GM23338 (cell line): ENCODE data around the gene ARHGAP19. TPM values are rescaled to one million over a fixed set of nuclear protein-coding genes. Genes with fewer than 3 reads are reported as not detected.

Experiments
- ATAC-seq: fragments of 200-7000 bp; cut with Tn5 transposase; 3 replicates; pipeline ENCODE4 v1.9.1; 2020
- DNase-seq: peaks from one replicate; pipeline ENCODE4 v3.0.0-alpha.2; 2015; ENCODE audit warnings: low spot score
- H2AFZ ChIP-seq: fragments of 200-600 bp; sonication (generic); 2 replicates; pipeline ENCODE4 v1.8.0; 2016; ENCODE audit warnings: antibody characterized with exemption, mild to moderate bottlenecking, moderate library complexity
- H3F3A ChIP-seq: fragments of 200-600 bp; sonication (generic); replicated peaks from 2 replicates; pipeline ENCODE4 v1.8.0; 2017; ENCODE audit warnings: antibody characterized with exemption, mixed run types, low read depth
- H3K27ac ChIP-seq: fragments of 200-600 bp; sonication (generic); 2 replicates; pipeline ENCODE4 v1.6.1; 2016; ENCODE audit warnings: low read depth
- H3K27me3 ChIP-seq: fragments of 200-600 bp; sonication (generic); 2 replicates; pipeline ENCODE4 v1.8.0; 2016; ENCODE audit warnings: mild to moderate bottlenecking, mixed run types, moderate library complexity; ENCODE audit not compliant: insufficient read depth
- H3K36me3 ChIP-seq: fragments of 200-600 bp; sonication (generic); 2 replicates; pipeline ENCODE4 v1.8.0; 2016; ENCODE audit warnings: mild to moderate bottlenecking; ENCODE audit not compliant: insufficient read depth
- H3K4me1 ChIP-seq: fragments of 200-600 bp; sonication (generic); 2 replicates; pipeline ENCODE4 v1.8.0; 2016; ENCODE audit warnings: mild to moderate bottlenecking, moderate library complexity; ENCODE audit not compliant: insufficient read depth
- H3K4me2 ChIP-seq: fragments of 200-600 bp; sonication (generic); 2 replicates; pipeline ENCODE4 v1.7.1; 2017; ENCODE audit warnings: mixed run types
- H3K4me3 ChIP-seq: fragments of 200-600 bp; sonication (generic); 2 replicates; pipeline ENCODE4 v1.6.1; 2016; ENCODE audit warnings: mixed run types
- H3K79me2 ChIP-seq: fragments of 200-600 bp; sonication (generic); replicated peaks from 2 replicates; pipeline ENCODE4 v1.8.0; 2017; ENCODE audit warnings: mild to moderate bottlenecking; ENCODE audit not compliant: insufficient read depth
- H3K9me2 ChIP-seq: fragments of 200-600 bp; sonication (generic); 2 replicates; pipeline ENCODE4 v1.8.0; 2017; ENCODE audit not compliant: insufficient read depth
- H4K20me1 ChIP-seq: fragments of 200-600 bp; sonication (generic); replicated peaks from 2 replicates; pipeline ENCODE4 v1.8.0; 2017; ENCODE audit warnings: mild to moderate bottlenecking; ENCODE audit not compliant: insufficient read depth
- H3K27ac Mint-ChIP-seq: 2 replicates; pipeline ENCODE4 v1.8.0; 2020; ENCODE audit warnings: inconsistent platforms, mild to moderate bottlenecking, moderate library complexity, mixed read lengths
- H3K27me3 Mint-ChIP-seq: 3 replicates; pipeline ENCODE4 v1.8.0; 2022; ENCODE audit warnings: low read depth, mild to moderate bottlenecking, moderate library complexity, mixed read lengths, inconsistent platforms; ENCODE audit not compliant: insufficient read depth, poor library complexity
- H3K36me3 Mint-ChIP-seq: 3 replicates; pipeline ENCODE4 v1.8.0; 2021; ENCODE audit warnings: low read depth, mild to moderate bottlenecking, inconsistent platforms, moderate library complexity, mixed read lengths
- H3K4me1 Mint-ChIP-seq: 3 replicates; pipeline ENCODE4 v1.8.0; 2020; ENCODE audit warnings: mild to moderate bottlenecking, inconsistent platforms, mixed read lengths
- H3K4me3 Mint-ChIP-seq: 3 replicates; pipeline ENCODE4 v1.8.0; 2021; ENCODE audit warnings: moderate library complexity, mild to moderate bottlenecking, inconsistent platforms, mixed read lengths
- H3K9me3 Mint-ChIP-seq: 3 replicates; pipeline ENCODE4 v1.8.0; 2020; ENCODE audit warnings: moderate library complexity, mild to moderate bottlenecking, inconsistent platforms, mixed read lengths
- CREB1 ChIP-seq: fragments of 250-450 bp; sonication (Bioruptor Pico); IDR thresholded peaks from 2 replicates; pipeline ENCODE4 v1.5.0; 2020; ENCODE audit warnings: low read depth, mild to moderate bottlenecking, moderate library complexity
- EZH2 ChIP-seq: fragments of 200-600 bp; sonication (generic); IDR thresholded peaks from one replicate; pipeline ENCODE4 v1.8.0; 2017; ENCODE audit warnings: antibody characterized with exemption, mild to moderate bottlenecking, low read depth; ENCODE audit not compliant: unreplicated experiment
- EZH2phosphoT487 ChIP-seq: fragments of 200-600 bp; sonication (generic); IDR thresholded peaks from one replicate; pipeline ENCODE4 v1.8.1; 2018; ENCODE audit warnings: antibody characterized with exemption; ENCODE audit not compliant: unreplicated experiment
- JUNB ChIP-seq: IDR thresholded peaks from one replicate; pipeline ENCODE4 v1.6.1; 2016; ENCODE audit warnings: antibody characterized with exemption; ENCODE audit not compliant: unreplicated experiment
- NANOG ChIP-seq: IDR thresholded peaks from 2 replicates; pipeline ENCODE4 v1.6.1; 2016; ENCODE audit warnings: antibody characterized with exemption, borderline replicate concordance
- POLR2AphosphoS5 ChIP-seq: IDR thresholded peaks from 2 replicates; pipeline ENCODE4 v1.6.1; 2016; ENCODE audit warnings: antibody characterized with exemption, low read depth
- STAT1 ChIP-seq: IDR thresholded peaks from one replicate; pipeline ENCODE4 v1.6.1; 2016; ENCODE audit warnings: antibody characterized with exemption; ENCODE audit not compliant: unreplicated experiment
- ZNF114 ChIP-seq: fragments of 250-450 bp; sonication (Bioruptor Pico); IDR thresholded peaks from 2 replicates; pipeline ENCODE4 v1.5.0; 2020; ENCODE audit warnings: mild to moderate bottlenecking, moderate library complexity
- ZNF331 ChIP-seq: fragments of 250-450 bp; sonication (Bioruptor Pico); IDR thresholded peaks from 2 replicates; pipeline ENCODE4 v1.5.0; 2020; ENCODE audit warnings: low read depth, mild to moderate bottlenecking, moderate library complexity
- polyA plus RNA-seq: library from polyadenylated mRNA; unstranded; fragments of >200 nt; fragmentation: Nextera tagmentation; extraction: Ambion mirVana; gene quantifications from 2 replicates; pipeline ENCODE4 v1.2.1, GENCODE V29; 2016
- total RNA-seq: library from RNA; depleted of rRNA; stranded (reverse); fragments of >200 nt; shearing (Covaris generic); gene quantifications from 2 replicates; pipeline ENCODE4 v1.2.3, GENCODE V29; 2014
- TF ChIP-seq, protein P1 (sequence below): IDR thresholded peaks from one replicate; pipeline ENCODE4 v1.6.1; 2018; ENCODE audit warnings: antibody characterized with exemption; ENCODE audit not compliant: unreplicated experiment
- TF ChIP-seq, protein P2 (sequence below): fragments of 250-450 bp; sonication (Bioruptor Pico); IDR thresholded peaks from 2 replicates; pipeline ENCODE4 v1.5.0; 2020; ENCODE audit warnings: mild to moderate bottlenecking, moderate library complexity
- TF ChIP-seq, protein P3 (sequence below): IDR thresholded peaks from 2 replicates; pipeline ENCODE4 v1.6.1; 2016; ENCODE audit warnings: antibody characterized with exemption
- TF ChIP-seq, protein P4 (sequence below), 2 experiments: fragments of 200-600 bp in 1 of 2; sonication (generic) in 1 of 2; conservative IDR thresholded peaks; 2 replicates each; pipeline versions ENCODE4 v1.5.1 to v1.6.1; 2016 to 2017; ENCODE audit warnings: antibody characterized with exemption in 2 of 2, low read depth in 2 of 2, mild to moderate bottlenecking in 2 of 2, moderate library complexity in 1 of 2

Gene ARHGAP19
- total and polyA plus RNA-seq, 2 experiments from 2014 or later, result 11.5 to 38.8 TPM

DNA sequence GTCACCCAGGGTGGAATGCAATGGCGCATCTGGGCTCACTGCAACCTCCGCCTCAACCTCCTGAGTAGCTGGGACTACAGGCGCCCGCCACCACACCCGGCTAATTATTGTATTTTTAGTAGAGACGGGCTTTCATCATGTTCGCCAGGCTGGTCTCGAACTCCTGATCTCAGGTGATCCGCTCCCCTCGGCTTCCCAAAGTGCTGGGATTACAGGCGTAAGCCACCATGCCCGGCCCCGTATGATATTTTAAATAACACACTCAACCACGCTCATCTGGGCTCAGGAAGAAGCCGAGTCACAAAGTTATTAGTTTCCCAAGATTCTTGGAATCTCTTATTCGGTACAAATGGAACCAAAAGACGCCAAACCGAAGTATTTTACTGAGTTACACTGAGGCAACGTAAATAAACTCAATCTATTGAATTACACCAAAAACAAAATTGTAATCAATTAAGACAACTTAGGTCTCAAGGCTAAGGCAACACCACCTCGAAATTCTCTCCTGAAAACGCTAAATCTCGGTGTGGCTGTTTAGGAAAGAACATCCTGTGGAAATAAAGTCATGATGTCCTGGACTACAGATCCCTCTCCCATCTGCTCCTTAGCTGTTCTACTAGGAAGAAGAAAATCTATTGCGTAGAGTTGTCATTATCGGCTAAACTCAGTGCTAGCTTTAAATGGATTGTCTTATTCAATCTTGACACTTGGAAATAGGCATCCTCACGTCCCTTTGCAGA lies 910 bp downstream of the ARHGAP19 start:
- peak overlapping the region; percentile 77 for H3K4me3 ChIP-seq
- ATAC-seq (peak; percentile 3; the same call in 1 of the 3 replicates), DNase-seq (no peak)
- H3K4me1 Mint-ChIP-seq, result peaks cover 17% of the 10 kb centered on the region
- peak overlapping the region; percentile 84 for H3K27ac ChIP-seq
- TF ChIP-seq EZH2 (no peak), JUNB (no peak), EZH2phosphoT487 (no peak), POLR2AphosphoS5 (no peak; the same call in 1 of the 2 replicates), ZNF331 (CRISPR knock-in tag) (no peak), STAT1 (no peak), NANOG (no peak), ZNF114 (no peak), CREB1 (CRISPR knock-in tag) (no peak)
- TF ChIP-seq, protein P1, sequence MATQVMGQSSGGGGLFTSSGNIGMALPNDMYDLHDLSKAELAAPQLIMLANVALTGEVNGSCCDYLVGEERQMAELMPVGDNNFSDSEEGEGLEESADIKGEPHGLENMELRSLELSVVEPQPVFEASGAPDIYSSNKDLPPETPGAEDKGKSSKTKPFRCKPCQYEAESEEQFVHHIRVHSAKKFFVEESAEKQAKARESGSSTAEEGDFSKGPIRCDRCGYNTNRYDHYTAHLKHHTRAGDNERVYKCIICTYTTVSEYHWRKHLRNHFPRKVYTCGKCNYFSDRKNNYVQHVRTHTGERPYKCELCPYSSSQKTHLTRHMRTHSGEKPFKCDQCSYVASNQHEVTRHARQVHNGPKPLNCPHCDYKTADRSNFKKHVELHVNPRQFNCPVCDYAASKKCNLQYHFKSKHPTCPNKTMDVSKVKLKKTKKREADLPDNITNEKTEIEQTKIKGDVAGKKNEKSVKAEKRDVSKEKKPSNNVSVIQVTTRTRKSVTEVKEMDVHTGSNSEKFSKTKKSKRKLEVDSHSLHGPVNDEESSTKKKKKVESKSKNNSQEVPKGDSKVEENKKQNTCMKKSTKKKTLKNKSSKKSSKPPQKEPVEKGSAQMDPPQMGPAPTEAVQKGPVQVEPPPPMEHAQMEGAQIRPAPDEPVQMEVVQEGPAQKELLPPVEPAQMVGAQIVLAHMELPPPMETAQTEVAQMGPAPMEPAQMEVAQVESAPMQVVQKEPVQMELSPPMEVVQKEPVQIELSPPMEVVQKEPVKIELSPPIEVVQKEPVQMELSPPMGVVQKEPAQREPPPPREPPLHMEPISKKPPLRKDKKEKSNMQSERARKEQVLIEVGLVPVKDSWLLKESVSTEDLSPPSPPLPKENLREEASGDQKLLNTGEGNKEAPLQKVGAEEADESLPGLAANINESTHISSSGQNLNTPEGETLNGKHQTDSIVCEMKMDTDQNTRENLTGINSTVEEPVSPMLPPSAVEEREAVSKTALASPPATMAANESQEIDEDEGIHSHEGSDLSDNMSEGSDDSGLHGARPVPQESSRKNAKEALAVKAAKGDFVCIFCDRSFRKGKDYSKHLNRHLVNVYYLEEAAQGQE, result no peak
- TF ChIP-seq, protein P2, sequence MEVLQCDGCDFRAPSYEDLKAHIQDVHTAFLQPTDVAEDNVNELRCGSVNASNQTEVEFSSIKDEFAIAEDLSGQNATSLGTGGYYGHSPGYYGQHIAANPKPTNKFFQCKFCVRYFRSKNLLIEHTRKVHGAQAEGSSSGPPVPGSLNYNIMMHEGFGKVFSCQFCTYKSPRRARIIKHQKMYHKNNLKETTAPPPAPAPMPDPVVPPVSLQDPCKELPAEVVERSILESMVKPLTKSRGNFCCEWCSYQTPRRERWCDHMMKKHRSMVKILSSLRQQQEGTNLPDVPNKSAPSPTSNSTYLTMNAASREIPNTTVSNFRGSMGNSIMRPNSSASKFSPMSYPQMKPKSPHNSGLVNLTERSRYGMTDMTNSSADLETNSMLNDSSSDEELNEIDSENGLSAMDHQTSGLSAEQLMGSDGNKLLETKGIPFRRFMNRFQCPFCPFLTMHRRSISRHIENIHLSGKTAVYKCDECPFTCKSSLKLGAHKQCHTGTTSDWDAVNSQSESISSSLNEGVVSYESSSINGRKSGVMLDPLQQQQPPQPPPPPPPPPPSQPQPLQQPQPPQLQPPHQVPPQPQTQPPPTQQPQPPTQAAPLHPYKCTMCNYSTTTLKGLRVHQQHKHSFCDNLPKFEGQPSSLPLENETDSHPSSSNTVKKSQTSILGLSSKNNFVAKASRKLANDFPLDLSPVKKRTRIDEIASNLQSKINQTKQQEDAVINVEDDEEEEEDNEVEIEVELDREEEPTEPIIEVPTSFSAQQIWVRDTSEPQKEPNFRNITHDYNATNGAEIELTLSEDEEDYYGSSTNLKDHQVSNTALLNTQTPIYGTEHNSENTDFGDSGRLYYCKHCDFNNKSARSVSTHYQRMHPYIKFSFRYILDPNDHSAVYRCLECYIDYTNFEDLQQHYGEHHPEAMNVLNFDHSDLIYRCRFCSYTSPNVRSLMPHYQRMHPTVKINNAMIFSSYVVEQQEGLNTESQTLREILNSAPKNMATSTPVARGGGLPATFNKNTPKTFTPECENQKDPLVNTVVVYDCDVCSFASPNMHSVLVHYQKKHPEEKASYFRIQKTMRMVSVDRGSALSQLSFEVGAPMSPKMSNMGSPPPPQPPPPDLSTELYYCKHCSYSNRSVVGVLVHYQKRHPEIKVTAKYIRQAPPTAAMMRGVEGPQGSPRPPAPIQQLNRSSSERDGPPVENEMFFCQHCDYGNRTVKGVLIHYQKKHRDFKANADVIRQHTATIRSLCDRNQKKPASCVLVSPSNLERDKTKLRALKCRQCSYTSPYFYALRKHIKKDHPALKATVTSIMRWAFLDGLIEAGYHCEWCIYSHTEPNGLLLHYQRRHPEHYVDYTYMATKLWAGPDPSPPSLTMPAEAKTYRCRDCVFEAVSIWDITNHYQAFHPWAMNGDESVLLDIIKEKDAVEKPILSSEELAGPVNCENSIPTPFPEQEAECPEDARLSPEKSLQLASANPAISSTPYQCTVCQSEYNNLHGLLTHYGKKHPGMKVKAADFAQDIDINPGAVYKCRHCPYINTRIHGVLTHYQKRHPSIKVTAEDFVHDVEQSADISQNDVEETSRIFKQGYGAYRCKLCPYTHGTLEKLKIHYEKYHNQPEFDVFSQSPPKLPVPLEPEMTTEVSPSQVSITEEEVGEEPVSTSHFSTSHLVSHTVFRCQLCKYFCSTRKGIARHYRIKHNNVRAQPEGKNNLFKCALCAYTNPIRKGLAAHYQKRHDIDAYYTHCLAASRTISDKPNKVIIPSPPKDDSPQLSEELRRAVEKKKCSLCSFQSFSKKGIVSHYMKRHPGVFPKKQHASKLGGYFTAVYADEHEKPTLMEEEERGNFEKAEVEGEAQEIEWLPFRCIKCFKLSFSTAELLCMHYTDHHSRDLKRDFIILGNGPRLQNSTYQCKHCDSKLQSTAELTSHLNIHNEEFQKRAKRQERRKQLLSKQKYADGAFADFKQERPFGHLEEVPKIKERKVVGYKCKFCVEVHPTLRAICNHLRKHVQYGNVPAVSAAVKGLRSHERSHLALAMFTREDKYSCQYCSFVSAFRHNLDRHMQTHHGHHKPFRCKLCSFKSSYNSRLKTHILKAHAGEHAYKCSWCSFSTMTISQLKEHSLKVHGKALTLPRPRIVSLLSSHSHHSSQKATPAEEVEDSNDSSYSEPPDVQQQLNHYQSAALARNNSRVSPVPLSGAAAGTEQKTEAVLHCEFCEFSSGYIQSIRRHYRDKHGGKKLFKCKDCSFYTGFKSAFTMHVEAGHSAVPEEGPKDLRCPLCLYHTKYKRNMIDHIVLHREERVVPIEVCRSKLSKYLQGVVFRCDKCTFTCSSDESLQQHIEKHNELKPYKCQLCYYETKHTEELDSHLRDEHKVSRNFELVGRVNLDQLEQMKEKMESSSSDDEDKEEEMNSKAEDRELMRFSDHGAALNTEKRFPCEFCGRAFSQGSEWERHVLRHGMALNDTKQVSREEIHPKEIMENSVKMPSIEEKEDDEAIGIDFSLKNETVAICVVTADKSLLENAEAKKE (CRISPR knock-in tag), result no peak
- TF ChIP-seq, protein P3, sequence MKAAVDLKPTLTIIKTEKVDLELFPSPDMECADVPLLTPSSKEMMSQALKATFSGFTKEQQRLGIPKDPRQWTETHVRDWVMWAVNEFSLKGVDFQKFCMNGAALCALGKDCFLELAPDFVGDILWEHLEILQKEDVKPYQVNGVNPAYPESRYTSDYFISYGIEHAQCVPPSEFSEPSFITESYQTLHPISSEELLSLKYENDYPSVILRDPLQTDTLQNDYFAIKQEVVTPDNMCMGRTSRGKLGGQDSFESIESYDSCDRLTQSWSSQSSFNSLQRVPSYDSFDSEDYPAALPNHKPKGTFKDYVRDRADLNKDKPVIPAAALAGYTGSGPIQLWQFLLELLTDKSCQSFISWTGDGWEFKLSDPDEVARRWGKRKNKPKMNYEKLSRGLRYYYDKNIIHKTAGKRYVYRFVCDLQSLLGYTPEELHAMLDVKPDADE, result no peak
- TF ChIP-seq, protein P4, sequence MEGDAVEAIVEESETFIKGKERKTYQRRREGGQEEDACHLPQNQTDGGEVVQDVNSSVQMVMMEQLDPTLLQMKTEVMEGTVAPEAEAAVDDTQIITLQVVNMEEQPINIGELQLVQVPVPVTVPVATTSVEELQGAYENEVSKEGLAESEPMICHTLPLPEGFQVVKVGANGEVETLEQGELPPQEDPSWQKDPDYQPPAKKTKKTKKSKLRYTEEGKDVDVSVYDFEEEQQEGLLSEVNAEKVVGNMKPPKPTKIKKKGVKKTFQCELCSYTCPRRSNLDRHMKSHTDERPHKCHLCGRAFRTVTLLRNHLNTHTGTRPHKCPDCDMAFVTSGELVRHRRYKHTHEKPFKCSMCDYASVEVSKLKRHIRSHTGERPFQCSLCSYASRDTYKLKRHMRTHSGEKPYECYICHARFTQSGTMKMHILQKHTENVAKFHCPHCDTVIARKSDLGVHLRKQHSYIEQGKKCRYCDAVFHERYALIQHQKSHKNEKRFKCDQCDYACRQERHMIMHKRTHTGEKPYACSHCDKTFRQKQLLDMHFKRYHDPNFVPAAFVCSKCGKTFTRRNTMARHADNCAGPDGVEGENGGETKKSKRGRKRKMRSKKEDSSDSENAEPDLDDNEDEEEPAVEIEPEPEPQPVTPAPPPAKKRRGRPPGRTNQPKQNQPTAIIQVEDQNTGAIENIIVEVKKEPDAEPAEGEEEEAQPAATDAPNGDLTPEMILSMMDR (conservative IDR thresholded peaks at IDR 0.05; ENCODE audit: low read depth in 2 of 2), result no peak
- H3K79me2 ChIP-seq, result peaks cover 41% of the 10 kb centered on the region
- H3K9me2 ChIP-seq, result no peaks in the 10 kb centered on the region
- H4K20me1 ChIP-seq, result no peaks in the 10 kb centered on the region
- peaks cover 5% of the 10 kb centered on the region for H3K27me3 Mint-ChIP-seq
- peaks cover 16% of the 10 kb centered on the region for H3K36me3 Mint-ChIP-seq
- H3K4me1 ChIP-seq, result peaks cover 6% of the 10 kb centered on the region; the same call in 1 of the 2 replicates
- H3K36me3 ChIP-seq, result no peaks in the 10 kb centered on the region; the same call in 1 of the 2 replicates
- peak overlapping the region; percentile 94 for H3K27ac Mint-ChIP-seq
- H3K9me3 Mint-ChIP-seq, result no peaks in the 10 kb centered on the region; the same call in 2 of the 3 replicates
- H2AFZ ChIP-seq, result peak overlapping the region; percentile 2; the same call in 1 of the 2 replicates
- H3K27me3 ChIP-seq, result no peaks in the 10 kb centered on the region
- peaks cover 11% of the 10 kb centered on the region for H3F3A ChIP-seq
- H3K4me3 Mint-ChIP-seq, result peak overlapping the region; percentile 91
- H3K4me2 ChIP-seq, result peak overlapping the region; percentile 85
